Activated naive CD4-positive, alpha-beta T cell treated with anti-CD3 and anti-CD28 coated beads, Interleukin-2, amount 50 U/mL, for 24 hours (primary cell): ENCODE results near the gene TDP1.

Source experiments
- H3K27ac Mint-ChIP-seq: one replicate; pipeline ENCODE4 v1.8.0; 2021; ENCODE audit warnings: mild to moderate bottlenecking, mixed read lengths
- H3K27me3 Mint-ChIP-seq: one replicate; pipeline ENCODE4 v1.8.0; 2021; ENCODE audit warnings: mixed read lengths
- H3K36me3 Mint-ChIP-seq: one replicate; pipeline ENCODE4 v1.8.0; 2021; ENCODE audit warnings: mixed read lengths
- H3K4me1 Mint-ChIP-seq: one replicate; pipeline ENCODE4 v1.8.0; 2021; ENCODE audit warnings: mixed read lengths
- H3K4me3 Mint-ChIP-seq: one replicate; pipeline ENCODE4 v1.8.0; 2021; ENCODE audit warnings: mild to moderate bottlenecking, mixed read lengths
- H3K9me3 Mint-ChIP-seq: one replicate; pipeline ENCODE4 v1.8.0; 2021; ENCODE audit warnings: mixed read lengths

Gene TDP1

GRCh38 chr14:89955745-89956660 is at the start of gene TDP1:
Gene TDP1 (plus strand): TSS chr14:89955927. CDS start chr14:89963115, 7,188 bp downstream.
- H3K4me3 Mint-ChIP-seq, result peak within 1 kb of the TSS; percentile 98
- peaks cover 6% of the 10 kb centered on the region for H3K9me3 Mint-ChIP-seq
- H3K4me1 Mint-ChIP-seq, result peaks cover 67% of the 10 kb centered on the region
- peaks cover 19% of the 10 kb centered on the region for H3K36me3 Mint-ChIP-seq
- H3K27ac Mint-ChIP-seq, result peak within 1 kb of the TSS; percentile 96
- no peaks in the 10 kb centered on the region for H3K27me3 Mint-ChIP-seq

DNA sequence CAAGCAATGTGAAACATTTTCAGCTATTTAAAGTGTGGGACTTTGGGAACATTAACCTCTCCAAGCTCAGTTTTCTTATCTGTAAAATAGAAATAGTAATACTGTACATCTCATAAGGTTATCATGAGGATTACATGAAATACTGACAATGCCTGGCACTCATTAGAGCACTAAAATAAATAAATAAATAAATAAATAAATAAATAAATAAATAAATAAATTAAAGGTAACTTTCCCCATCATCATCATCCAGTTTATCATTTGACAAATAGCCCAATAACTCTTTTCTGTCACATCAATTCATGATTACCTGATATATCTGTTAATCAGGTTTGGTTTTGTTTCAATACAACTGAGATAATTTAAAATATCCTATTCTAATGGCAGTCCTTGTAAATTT is 49.7 kb upstream of the TDP1 start:
- no peaks in the 10 kb centered on the region for H3K9me3 Mint-ChIP-seq
- H3K36me3 Mint-ChIP-seq, result no peaks in the 10 kb centered on the region
- no peak overlapping the region for H3K4me3 Mint-ChIP-seq
- peaks cover 14% of the 10 kb centered on the region for H3K4me1 Mint-ChIP-seq
- no peak overlapping the region for H3K27ac Mint-ChIP-seq
- peaks cover 3% of the 10 kb centered on the region for H3K27me3 Mint-ChIP-seq

DNA sequence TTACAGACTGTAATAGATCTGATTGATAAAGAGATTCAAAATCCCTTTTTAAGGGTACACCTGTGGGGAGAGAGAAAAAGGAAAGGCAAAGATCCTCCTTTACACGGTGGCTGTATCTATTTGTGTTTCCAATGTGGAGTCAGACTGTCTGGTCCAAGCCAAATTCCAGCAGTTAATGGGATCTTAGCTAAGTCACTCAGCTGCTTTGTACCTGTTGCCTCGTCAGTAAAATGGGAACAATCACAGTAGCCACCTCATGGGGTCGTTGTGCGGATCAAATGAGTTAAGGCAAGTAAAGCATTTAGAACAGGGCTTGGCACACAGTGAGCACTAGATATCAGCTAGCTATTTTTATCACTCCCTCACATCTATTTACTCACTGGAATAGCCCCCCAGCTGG is 48.1 kb upstream of the TDP1 start:
- H3K4me3 Mint-ChIP-seq, result no peak overlapping the region
- no peaks in the 10 kb centered on the region for H3K27me3 Mint-ChIP-seq
- no peaks in the 10 kb centered on the region for H3K36me3 Mint-ChIP-seq
- no peaks in the 10 kb centered on the region for H3K9me3 Mint-ChIP-seq
- H3K27ac Mint-ChIP-seq, result no peak overlapping the region
- peaks cover 14% of the 10 kb centered on the region for H3K4me1 Mint-ChIP-seq

DNA sequence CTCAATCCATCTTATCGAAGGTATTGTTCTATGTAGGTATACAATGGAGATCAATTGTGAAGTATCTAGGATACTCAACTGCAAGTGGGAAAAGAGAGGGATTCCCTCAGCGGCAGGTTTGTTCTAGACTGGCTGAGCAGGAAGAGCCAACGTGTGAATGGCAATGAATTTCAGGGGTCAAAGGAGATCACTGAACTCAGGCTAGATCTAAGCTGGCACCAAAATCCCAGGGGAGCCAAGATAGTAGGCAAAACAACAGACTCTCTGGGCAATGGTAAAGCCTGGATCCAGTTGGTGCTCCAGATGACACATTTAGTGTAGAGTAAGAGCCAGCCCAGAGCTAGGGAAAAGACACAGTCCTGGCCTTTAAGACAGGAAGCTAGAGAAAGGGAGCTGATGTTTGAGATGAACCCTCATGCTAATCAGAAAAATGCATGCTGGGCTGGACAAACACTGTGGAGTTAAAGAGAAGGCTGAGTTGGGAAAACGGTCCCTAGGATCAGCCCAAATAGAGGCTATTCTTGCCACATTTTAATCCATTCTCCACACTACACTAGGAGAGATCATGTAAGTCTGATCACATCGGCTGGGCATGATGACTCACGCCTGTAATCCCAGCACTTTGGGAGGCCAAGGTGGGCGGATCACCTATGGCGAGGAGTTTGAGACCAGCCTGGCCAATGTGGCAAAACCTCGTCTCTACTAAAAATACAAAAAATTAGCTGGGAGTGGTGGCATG is 46.8 kb upstream of the TDP1 start:
- peaks cover 4% of the 10 kb centered on the region for H3K4me1 Mint-ChIP-seq
- no peaks in the 10 kb centered on the region for H3K27me3 Mint-ChIP-seq
- no peak overlapping the region for H3K4me3 Mint-ChIP-seq

DNA sequence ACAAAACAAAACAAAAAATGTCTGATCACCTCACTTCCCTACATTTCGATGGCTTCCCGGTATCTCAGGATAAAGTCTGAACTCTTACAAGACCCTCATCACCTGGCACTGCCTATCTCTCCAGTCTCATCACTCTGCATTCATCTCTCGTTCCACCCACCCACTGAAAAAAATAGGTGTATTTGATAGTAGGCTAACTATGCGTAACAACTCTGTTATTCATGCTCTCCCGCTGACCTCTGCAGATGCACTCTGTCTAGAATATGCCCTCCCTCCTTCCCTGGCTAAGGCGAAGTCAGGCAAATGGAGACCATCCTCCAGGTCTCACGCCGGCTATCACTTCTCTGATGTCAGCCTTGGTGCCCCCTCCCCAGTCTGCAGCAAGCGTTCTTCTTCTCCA is 46.1 kb upstream of the TDP1 start:
- Mint-ChIP-seq H3K27me3 (no peaks in the 10 kb centered on the region), H3K4me3 (no peak overlapping the region), H3K4me1 (no peaks in the 10 kb centered on the region), H3K36me3 (no peaks in the 10 kb centered on the region), H3K27ac (no peak overlapping the region), H3K9me3 (no peaks in the 10 kb centered on the region)

More for the DNA sequence above, 46.8 kb upstream of the TDP1 start:
- H3K36me3 Mint-ChIP-seq, result no peaks in the 10 kb centered on the region
- no peak overlapping the region for H3K27ac Mint-ChIP-seq
- no peaks in the 10 kb centered on the region for H3K9me3 Mint-ChIP-seq

GRCh38 chr14:89910691-89911009 is 45.1 kb upstream of the TDP1 start:
- H3K4me1 Mint-ChIP-seq, result peaks cover 3% of the 10 kb centered on the region
- no peaks in the 10 kb centered on the region for H3K27me3 Mint-ChIP-seq
- H3K4me3 Mint-ChIP-seq, result no peak overlapping the region
- no peaks in the 10 kb centered on the region for H3K36me3 Mint-ChIP-seq
- no peak overlapping the region for H3K27ac Mint-ChIP-seq
- H3K9me3 Mint-ChIP-seq, result no peaks in the 10 kb centered on the region

GRCh38 chr14:89911010-89911919 is 44.5 kb upstream of the TDP1 start:
- H3K9me3 Mint-ChIP-seq, result no peaks in the 10 kb centered on the region
- no peak overlapping the region for H3K4me3 Mint-ChIP-seq
- H3K4me1 Mint-ChIP-seq, result peaks cover 3% of the 10 kb centered on the region
- H3K27me3 Mint-ChIP-seq, result no peaks in the 10 kb centered on the region
- H3K36me3 Mint-ChIP-seq, result no peaks in the 10 kb centered on the region
- H3K27ac Mint-ChIP-seq, result no peak overlapping the region

DNA sequence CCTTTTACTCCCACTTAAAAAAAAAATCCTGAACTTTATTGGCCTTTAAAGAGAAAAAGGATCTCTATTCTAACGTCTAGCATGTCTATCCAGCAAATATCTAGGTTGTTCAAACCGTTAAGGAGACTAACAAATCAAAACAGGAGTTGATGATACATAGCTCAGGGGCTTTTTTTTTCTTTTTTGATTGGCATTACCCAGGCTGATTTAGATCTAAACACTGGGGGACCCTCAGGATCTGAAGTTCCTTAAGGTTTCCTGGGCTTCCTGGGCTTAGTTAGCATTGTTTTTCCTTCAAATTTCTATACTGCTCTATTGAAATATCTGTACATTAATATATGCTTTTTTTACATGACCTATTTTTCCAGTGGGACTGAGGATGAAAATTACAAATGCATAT is 43.5 kb upstream of the TDP1 start:
- no peak overlapping the region for H3K27ac Mint-ChIP-seq

DNA sequence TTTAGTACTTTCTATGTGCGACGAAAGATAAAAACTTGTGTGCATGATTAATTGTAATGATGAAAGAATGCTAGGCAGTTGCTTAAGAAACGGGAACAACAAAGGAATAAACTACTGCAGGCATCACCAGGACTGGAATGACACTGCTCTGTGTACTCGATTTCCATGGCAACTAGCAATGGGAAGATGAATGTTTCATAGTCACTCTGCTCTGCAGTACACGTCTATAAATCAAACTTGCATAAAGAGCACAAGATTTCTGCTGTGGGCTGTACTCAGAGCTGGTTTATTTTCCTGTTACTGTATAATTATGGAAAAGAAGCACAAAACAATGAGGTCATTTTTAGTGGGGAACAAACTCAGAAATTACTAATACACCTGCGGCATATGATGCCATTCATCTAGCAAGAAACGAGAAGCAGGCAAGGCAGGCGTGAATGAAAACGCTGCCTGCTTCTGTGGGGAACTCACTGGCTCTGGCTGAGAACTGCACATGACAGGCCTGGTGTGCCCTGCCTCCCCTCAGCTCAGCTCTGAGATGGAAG is 43.0 kb upstream of the TDP1 start:
- no peak overlapping the region for H3K4me3 Mint-ChIP-seq
- no peaks in the 10 kb centered on the region for H3K27me3 Mint-ChIP-seq
- H3K4me1 Mint-ChIP-seq, result peaks cover 3% of the 10 kb centered on the region
- no peaks in the 10 kb centered on the region for H3K36me3 Mint-ChIP-seq
- H3K27ac Mint-ChIP-seq, result no peak overlapping the region
- H3K9me3 Mint-ChIP-seq, result no peaks in the 10 kb centered on the region

More for the DNA sequence above, 43.5 kb upstream of the TDP1 start:
- Mint-ChIP-seq H3K4me1 (peaks cover 3% of the 10 kb centered on the region), H3K27me3 (no peaks in the 10 kb centered on the region), H3K4me3 (no peak overlapping the region), H3K36me3 (no peaks in the 10 kb centered on the region), H3K9me3 (no peaks in the 10 kb centered on the region)

DNA sequence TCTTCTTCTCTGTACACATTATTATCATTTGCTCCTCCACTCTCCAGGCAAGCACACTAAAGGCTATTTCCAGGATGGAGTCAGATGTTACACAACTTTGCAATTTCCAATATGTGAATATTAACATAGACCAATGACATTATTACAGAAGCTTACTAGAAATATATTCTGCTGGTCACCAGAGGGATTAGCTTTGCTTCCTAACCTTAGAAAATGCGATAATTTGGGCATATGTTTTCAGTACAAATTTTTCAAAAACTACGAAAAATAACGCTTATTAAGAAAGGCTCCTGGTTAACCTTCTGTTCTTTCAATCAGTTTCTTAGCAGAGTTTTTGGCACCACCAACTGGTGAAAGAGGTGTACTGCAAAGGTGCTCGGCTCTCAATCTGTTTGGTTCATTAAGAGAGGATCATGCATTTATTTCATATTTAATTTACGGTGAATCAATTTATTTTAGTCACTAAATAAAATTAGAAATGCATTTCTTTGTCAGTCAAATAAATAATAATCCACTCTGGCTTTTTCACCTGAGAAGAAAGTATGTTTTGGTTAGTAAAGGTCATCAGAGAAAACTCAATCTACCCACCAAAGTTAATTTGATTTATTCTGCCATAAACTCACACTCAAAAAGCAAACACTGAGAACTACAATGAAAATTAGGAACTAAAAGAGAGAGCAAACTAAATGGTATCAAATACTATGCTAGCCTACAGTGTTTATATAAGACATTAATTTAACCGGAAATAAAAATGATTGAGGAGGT is 40.4 kb upstream of the TDP1 start:
- Mint-ChIP-seq H3K4me1 (peaks cover 3% of the 10 kb centered on the region), H3K36me3 (no peaks in the 10 kb centered on the region), H3K27ac (no peak overlapping the region), H3K27me3 (no peaks in the 10 kb centered on the region), H3K9me3 (no peaks in the 10 kb centered on the region), H3K4me3 (no peak overlapping the region)

DNA sequence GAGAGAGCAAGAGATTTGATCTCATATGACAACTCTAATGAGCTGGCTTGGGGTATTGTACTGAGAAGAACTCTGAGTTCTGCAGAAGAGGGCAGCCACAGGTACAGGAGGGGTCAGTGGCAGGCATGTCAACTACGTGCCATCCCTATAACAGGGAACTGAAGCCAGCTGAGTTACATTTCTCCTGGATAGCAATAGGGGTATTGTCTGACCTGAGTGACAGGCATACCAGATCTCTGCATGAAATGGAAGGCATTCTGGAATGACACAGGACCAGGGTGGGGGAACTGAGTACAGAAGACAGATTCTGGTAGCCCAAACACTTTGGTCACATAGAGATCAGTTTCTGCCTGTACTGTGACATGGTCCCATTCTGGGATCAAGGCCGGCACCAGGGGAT is 37.0 kb upstream of the TDP1 start:
- Mint-ChIP-seq H3K4me3 (no peak overlapping the region), H3K27me3 (no peaks in the 10 kb centered on the region), H3K4me1 (peaks cover 3% of the 10 kb centered on the region), H3K36me3 (no peaks in the 10 kb centered on the region), H3K9me3 (no peaks in the 10 kb centered on the region), H3K27ac (no peak overlapping the region)

- Mint-ChIP-seq H3K27me3 (no peaks in the 10 kb centered on the region), H3K36me3 (no peaks in the 10 kb centered on the region), H3K4me3 (no peak overlapping the region), H3K4me1 (peaks cover 2% of the 10 kb centered on the region), H3K27ac (no peak overlapping the region), H3K9me3 (no peaks in the 10 kb centered on the region)
These were observed 35.7 kb upstream of the TDP1 start for GRCh38 chr14:89920056-89920455.

- no peak overlapping the region for H3K4me3 Mint-ChIP-seq
- H3K27me3 Mint-ChIP-seq, result no peaks in the 10 kb centered on the region
- no peaks in the 10 kb centered on the region for H3K4me1 Mint-ChIP-seq
- no peaks in the 10 kb centered on the region for H3K9me3 Mint-ChIP-seq
- no peak overlapping the region for H3K27ac Mint-ChIP-seq
- no peaks in the 10 kb centered on the region for H3K36me3 Mint-ChIP-seq
These were observed 34.4 kb upstream of the TDP1 start for GRCh38 chr14:89921346-89921745.

- Mint-ChIP-seq H3K27ac (no peak overlapping the region), H3K4me1 (no peaks in the 10 kb centered on the region), H3K4me3 (no peak overlapping the region), H3K27me3 (no peaks in the 10 kb centered on the region), H3K9me3 (no peaks in the 10 kb centered on the region), H3K36me3 (no peaks in the 10 kb centered on the region)
These were observed 33.5 kb upstream of the TDP1 start for GRCh38 chr14:89922031-89922907.
